Measurements from ENCODE around the gene PCDHB7. TPM values are rescaled to one million over a fixed set of nuclear protein-coding genes. Genes with fewer than 3 reads are reported as not detected.

The PCDHB7 gene
- total RNA-seq = 17.8 TPM

GRCh38 chr5:141172381-141173204 is at the start of gene PCDHB7:
Gene PCDHB7 (plus strand): TSS chr5:141172644. CDS start chr5:141172836, 192 bp downstream.

GRCh38 chr5:141135030-141135717 is 37.3 kb upstream of the PCDHB7 start, which contains the start of gene PCDHB5:
Gene PCDHB5 (plus strand): TSS chr5:141135206. CDS start chr5:141135435, 229 bp downstream.

GRCh38 chr5:141149812-141150211 is 22.6 kb upstream of the PCDHB7 start, which contains the start of gene PCDHB6:
Gene PCDHB6 (plus strand): TSS chr5:141150057. CDS start chr5:141150258, 201 bp downstream.

DNA sequence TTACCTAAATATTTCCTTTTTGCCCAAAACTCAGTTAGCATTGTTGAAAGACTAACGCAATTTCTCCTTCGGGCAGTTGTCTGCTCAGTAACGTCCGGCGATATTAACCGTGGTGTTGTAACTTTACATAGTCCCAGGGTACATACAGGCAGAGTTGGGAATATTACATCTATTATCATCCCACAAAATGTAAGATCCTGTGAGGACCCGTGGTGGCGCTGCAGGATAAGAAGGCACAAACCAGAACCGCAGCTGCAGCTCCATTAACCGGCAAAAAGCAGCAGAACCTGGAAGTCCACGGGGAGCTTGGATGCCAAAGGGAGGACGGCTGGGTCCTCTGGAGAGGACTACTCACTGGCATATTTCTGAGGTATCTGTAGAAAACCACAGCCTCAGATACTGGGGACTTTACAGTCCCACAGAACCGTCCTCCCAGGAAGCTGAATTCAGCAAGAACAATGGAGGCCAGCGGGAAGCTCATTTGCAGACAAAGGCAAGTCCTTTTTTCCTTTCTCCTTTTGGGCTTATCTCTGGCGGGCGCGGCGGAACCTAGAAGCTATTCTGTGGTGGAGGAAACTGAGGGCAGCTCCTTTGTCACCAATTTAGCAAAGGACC is 5.2 kb downstream of the PCDHB7 start, which contains the start of gene PCDHB8:
Gene PCDHB8, plus strand, starts transcription at position 214 of the 615 bp plus-strand sequence. Its CDS starts 245 bp downstream, at position 459.

GRCh38 chr5:141182248-141182647 is 9.8 kb downstream of the PCDHB7 start, which contains the start of gene PCDHB16:
Gene PCDHB16 (plus strand): TSS chr5:141182387. CDS start chr5:141182560, 173 bp downstream.

GRCh38 chr5:141186897-141187512 is 14.6 kb downstream of the PCDHB7 start, which contains the start of gene PCDHB9:
Gene PCDHB9 (plus strand): TSS chr5:141187161. CDS start chr5:141187319, 158 bp downstream.

GRCh38 chr5:141192110-141192725 is 19.8 kb downstream of the PCDHB7 start, which contains the start of gene PCDHB10:
Gene PCDHB10 (plus strand): TSS chr5:141192353. CDS start chr5:141192553, 200 bp downstream.

GRCh38 chr5:141199359-141200235 is 27.2 kb downstream of the PCDHB7 start, which contains the start of gene PCDHB11:
Gene PCDHB11 (plus strand): TSS chr5:141199627. CDS start chr5:141199775, 148 bp downstream.

DNA sequence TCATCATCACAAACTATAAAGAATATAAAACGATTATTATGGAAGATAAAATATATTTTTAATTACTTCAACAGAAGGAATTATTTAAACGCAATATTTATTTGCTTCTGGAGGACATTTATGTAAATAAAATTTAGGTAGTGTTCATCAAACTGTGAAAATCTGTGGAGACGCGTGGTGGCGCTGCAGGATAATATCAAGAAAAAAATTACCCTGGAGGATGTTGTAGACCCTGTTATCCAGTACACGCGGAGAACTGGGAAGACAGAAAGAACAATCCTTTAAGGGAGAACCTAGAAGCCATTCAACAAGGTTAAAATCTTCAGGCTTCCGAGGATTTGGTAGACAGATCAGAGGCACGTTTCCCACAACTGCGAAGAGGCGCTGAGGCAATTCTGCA is 36.0 kb downstream of the PCDHB7 start, which contains the start of gene PCDHB12:
Gene PCDHB12, plus strand, starts transcription at position 242 of the 400 bp plus-strand sequence. CDS start 189 bp downstream, outside the sequence.

DNA sequence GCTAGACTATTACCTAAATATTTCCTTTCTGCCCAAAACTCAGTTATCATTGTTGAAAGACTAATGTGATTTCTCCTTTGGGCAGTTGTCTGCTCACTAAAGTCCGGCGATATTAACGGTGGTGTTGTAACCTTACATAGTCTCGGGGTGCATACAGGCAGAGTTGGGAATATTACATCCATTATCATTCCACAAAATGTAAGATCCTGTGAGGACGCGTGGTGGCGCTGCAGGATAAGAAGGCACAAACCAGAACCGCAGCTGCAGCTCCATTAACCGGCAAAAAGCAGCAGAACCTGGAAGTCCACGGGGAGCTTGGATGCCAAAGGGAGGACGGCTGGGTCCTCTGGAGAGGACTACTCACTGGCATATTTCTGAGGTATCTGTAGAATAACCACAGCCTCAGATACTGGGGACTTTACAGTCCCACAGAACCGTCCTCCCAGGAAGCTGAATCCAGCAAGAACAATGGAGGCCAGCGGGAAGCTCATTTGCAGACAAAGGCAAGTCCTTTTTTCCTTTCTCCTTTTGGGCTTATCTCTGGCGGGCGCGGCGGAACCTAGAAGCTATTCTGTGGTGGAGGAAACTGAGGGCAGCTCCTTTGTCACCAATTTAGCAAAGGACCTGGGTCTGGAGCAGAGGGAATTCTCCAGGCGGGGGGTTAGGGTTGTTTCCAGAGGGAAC is 41.4 kb downstream of the PCDHB7 start, which contains the start of gene PCDHB13:
Gene PCDHB13, plus strand, starts transcription at position 264 of the 684 bp plus-strand sequence. Its CDS starts 205 bp downstream, at position 469.

DNA sequence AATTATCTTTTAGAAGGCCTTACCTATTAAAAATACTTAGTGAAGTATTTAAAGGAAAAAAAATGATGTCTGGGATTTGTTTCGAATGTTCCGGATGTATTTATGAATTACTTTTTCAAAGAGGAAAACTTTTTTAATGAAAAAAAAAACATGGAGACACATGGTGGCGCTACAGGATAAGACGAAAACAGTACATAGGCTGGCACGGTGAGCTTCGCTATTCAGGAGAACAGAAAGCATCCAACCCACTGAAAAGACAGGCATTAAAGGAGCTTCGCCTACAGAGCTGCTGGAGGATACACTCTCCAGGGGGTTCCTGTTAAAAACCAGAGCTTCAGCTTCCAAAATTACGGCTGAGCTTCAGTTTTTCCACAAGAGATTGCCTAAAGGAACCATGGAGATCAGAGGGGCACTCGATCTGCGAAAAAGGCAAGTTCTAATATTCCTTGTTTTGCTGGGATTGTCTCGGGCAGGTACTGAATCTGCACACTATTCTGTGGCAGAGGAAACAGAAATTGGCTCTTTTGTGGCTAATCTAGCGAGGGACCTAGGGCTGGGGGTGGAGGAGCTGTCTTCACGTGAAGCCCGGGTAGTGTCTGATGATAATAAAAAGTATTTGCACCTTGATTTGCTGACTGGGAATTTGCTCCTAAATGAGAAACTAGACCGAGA is 50.8 kb downstream of the PCDHB7 start, which contains the start of gene PCDHB14:
Gene PCDHB14, plus strand, starts transcription at position 232 of the 672 bp plus-strand sequence. Its CDS starts 163 bp downstream, at position 395.

Other genes with a start within 250 kb of the PCDHB7 start
- gene PCDHAC1, start 246.3 kb upstream of the PCDHB7 start, total RNA-seq = 66.4 TPM
- gene PCDHAC2, start 206.2 kb upstream of the PCDHB7 start, total RNA-seq = 55.1 TPM
- 0.31 TPM for gene PCDHB1, start 121.3 kb upstream of the PCDHB7 start, total RNA-seq
- gene PCDHB2, start 78.0 kb upstream of the PCDHB7 start, total RNA-seq = 20.3 TPM
- gene PCDHB3, start 72.2 kb upstream of the PCDHB7 start, total RNA-seq = 24.7 TPM
- 11.0 TPM for gene PCDHB4, start 50.8 kb upstream of the PCDHB7 start, total RNA-seq
- gene PCDHB5, start 37.4 kb upstream of the PCDHB7 start, total RNA-seq = 16.3 TPM
- gene PCDHB6, start 22.6 kb upstream of the PCDHB7 start, total RNA-seq = 5.6 TPM
- 15.0 TPM for gene PCDHB8, start 5.1 kb downstream of the PCDHB7 start, total RNA-seq
- 10.6 TPM for gene PCDHB16, start 9.7 kb downstream of the PCDHB7 start, total RNA-seq
- gene PCDHB9, start 14.5 kb downstream of the PCDHB7 start, total RNA-seq = 11.9 TPM
- gene PCDHB10, start 19.7 kb downstream of the PCDHB7 start, total RNA-seq = 26.3 TPM
- gene PCDHB11, start 27.0 kb downstream of the PCDHB7 start, total RNA-seq = 24.1 TPM
- 36.9 TPM for gene PCDHB12, start 36.1 kb downstream of the PCDHB7 start, total RNA-seq
- gene PCDHB13, start 41.3 kb downstream of the PCDHB7 start, total RNA-seq = 29.7 TPM
- gene PCDHB14, start 50.7 kb downstream of the PCDHB7 start, total RNA-seq = 28.2 TPM
- gene PCDHB15, start 72.8 kb downstream of the PCDHB7 start, total RNA-seq = 32.9 TPM
- 0.63 TPM for gene SLC25A2, start 131.4 kb downstream of the PCDHB7 start, total RNA-seq
- 77.3 TPM for gene TAF7, start 148.1 kb downstream of the PCDHB7 start, total RNA-seq
- 9.1 TPM for gene PCDHGA1, start 157.9 kb downstream of the PCDHB7 start, total RNA-seq
- gene PCDHGA2, start 166.1 kb downstream of the PCDHB7 start, total RNA-seq = 11.9 TPM
- gene PCDHGA3, start 171.2 kb downstream of the PCDHB7 start, total RNA-seq = 11.0 TPM
- 20.3 TPM for gene PCDHGB1, start 177.5 kb downstream of the PCDHB7 start, total RNA-seq
- gene PCDHGA4, start 182.4 kb downstream of the PCDHB7 start, total RNA-seq = 21.6 TPM
- 21.9 TPM for gene PCDHGB2, start 187.3 kb downstream of the PCDHB7 start, total RNA-seq
- 17.8 TPM for gene PCDHGA5, start 191.5 kb downstream of the PCDHB7 start, total RNA-seq
- gene PCDHGB3, start 197.6 kb downstream of the PCDHB7 start, total RNA-seq = 31.0 TPM
- 29.1 TPM for gene PCDHGA6, start 201.2 kb downstream of the PCDHB7 start, total RNA-seq
- gene PCDHGA7, start 210.1 kb downstream of the PCDHB7 start, total RNA-seq = 23.8 TPM
- 35.4 TPM for gene PCDHGB4, start 215.1 kb downstream of the PCDHB7 start, total RNA-seq
- gene PCDHGA8, start 220.0 kb downstream of the PCDHB7 start, total RNA-seq = 30.0 TPM
- 41.6 TPM for gene PCDHGB5, start 225.3 kb downstream of the PCDHB7 start, total RNA-seq
- gene PCDHGA9, start 230.1 kb downstream of the PCDHB7 start, total RNA-seq = 38.2 TPM
- gene PCDHGB6, start 235.4 kb downstream of the PCDHB7 start, total RNA-seq = 35.4 TPM
- 36.3 TPM for gene PCDHGA10, start 240.3 kb downstream of the PCDHB7 start, total RNA-seq
- gene PCDHGB7, start 245.0 kb downstream of the PCDHB7 start, total RNA-seq = 43.5 TPM
- 40.4 TPM for gene PCDHGA11, start 248.4 kb downstream of the PCDHB7 start, total RNA-seq